Ovary (tissue), 9 donors: ENCODE results near the gene VAV3. TPM values are rescaled to one million over a fixed set of nuclear protein-coding genes. Genes with fewer than 3 reads are reported as not detected.

Experiments
- DNase-seq, 5 donors: peaks; one replicate each; pipeline ENCODE4 v3.0.0-alpha.2; 2019 to 2020
- H3K27ac ChIP-seq, 2 donors: fragments of 200-600 bp; one replicate each; pipeline versions ENCODE4 v1.5.1 to v1.8.0; 2019 to 2022
- H3K27me3 ChIP-seq: fragments of 200-600 bp; one replicate; pipeline ENCODE4 v1.8.0; 2022
- H3K36me3 ChIP-seq: fragments of 200-600 bp; sonication (generic); one replicate; pipeline ENCODE4 v1.5.1; 2019
- H3K4me1 ChIP-seq: one replicate; pipeline ENCODE4 v1.8.1; 2013; ENCODE audit warnings: mild to moderate bottlenecking, moderate library complexity; ENCODE audit not compliant: insufficient read depth
- H3K4me3 ChIP-seq: fragments of 200-600 bp; sonication (generic); one replicate; pipeline ENCODE4 v1.5.1; 2017
- H3K9me3 ChIP-seq, 2 donors: fragments of 200-600 bp in 1 of 2; sonication (generic) in 1 of 2; one replicate each; pipeline versions ENCODE4 v1.5.1 to v1.8.1; 2013 to 2019; ENCODE audit warnings: mild to moderate bottlenecking in 1 of 2, moderate library complexity in 1 of 2
- EP300 ChIP-seq: sonication (generic); formaldehyde crosslinking; IDR thresholded peaks from one replicate; pipeline ENCODE4 v1.6.1; 2017; ENCODE audit warnings: antibody characterized with exemption
- POLR2A ChIP-seq: fragments of 450-650 bp; IDR thresholded peaks from one replicate; pipeline ENCODE4 v1.6.1; 2017; ENCODE audit warnings: antibody characterized with exemption, mild to moderate bottlenecking, moderate library complexity
- WGBS, 3 donors: extraction: QIAGEN DNeasy Blood & Tissue Kit in 1 of 3; methylation state at CpG; one replicate each; pipeline versions ENCODE4 v1.1.5 to v1.1.7; 2013 to 2017; 5-methylcytosine and 5-hydroxymethylcytosine counted together
- intact Hi-C, 4 donors: fragments of 100-400 bp; cut with DNase I; formaldehyde crosslinking; loops; one replicate each; pipeline versions ENCODE4 v1.11.0 to v1.15.1; 2022 to 2023
- polyA plus RNA-seq, 2 donors: library from polyadenylated mRNA; stranded (reverse); fragments of 200-250 nt in 1 of 2; fragments of 350-450 nt in 1 of 2; fragmentation: Illumina TruSeq in 1 of 2; extraction: RNeasy Lipid Tissue Mini Kit (QIAGEN cat#74804) in 1 of 2; gene quantifications; one replicate each; pipeline ENCODE4 v1.2.3, GENCODE V29; 2013 to 2014
- total RNA-seq, 7 donors: library from RNA; depleted of rRNA in 2 of 7; stranded (reverse); fragments of >200 nt in 2 of 7; fragmentation: NEBNext Ultra II Directional in 3 of 7; extraction: Animal tissue kit (Norgen Biotek cat#: 25700) in 3 of 7; gene quantifications; one replicate each; pipeline versions ENCODE4 v1.1.0 to v1.2.4, GENCODE V29; 2016 to 2023
- TF ChIP-seq, protein P1 (sequence below), 3 donors: fragments of 450-650 bp in 2 of 3; fragments of 200-600 bp in 1 of 3; IDR thresholded peaks; one replicate each; pipeline versions ENCODE4 v1.5.1 to v1.8.0; 2016 to 2022; ENCODE audit warnings: antibody characterized with exemption in 3 of 3, mild to moderate bottlenecking in 1 of 3
- donor health status: DM: no; HTN: no; CAD: no; lungs with moderate emphysema.
- donor health status: DM: no; HTN: no; CAD: no.
- donor health status: Bipolar disorder and iron deficiency.
- donor health status: DM: yes; HTN: yes; CAD: no.
- donor health status: DM: no; HTN: no; CAD: no.
- donor health status: DM: yes; HTN: yes; CAD: no.

VAV3 gene
- total and polyA plus RNA-seq, 9 donors: 0.78 to 7.4 (median 1.5) TPM

- H3K4me3 ChIP-seq: no peak overlapping the region
- TF ChIP-seq EP300 (no peak), POLR2A (no peak)
- TF ChIP-seq, protein P1, sequence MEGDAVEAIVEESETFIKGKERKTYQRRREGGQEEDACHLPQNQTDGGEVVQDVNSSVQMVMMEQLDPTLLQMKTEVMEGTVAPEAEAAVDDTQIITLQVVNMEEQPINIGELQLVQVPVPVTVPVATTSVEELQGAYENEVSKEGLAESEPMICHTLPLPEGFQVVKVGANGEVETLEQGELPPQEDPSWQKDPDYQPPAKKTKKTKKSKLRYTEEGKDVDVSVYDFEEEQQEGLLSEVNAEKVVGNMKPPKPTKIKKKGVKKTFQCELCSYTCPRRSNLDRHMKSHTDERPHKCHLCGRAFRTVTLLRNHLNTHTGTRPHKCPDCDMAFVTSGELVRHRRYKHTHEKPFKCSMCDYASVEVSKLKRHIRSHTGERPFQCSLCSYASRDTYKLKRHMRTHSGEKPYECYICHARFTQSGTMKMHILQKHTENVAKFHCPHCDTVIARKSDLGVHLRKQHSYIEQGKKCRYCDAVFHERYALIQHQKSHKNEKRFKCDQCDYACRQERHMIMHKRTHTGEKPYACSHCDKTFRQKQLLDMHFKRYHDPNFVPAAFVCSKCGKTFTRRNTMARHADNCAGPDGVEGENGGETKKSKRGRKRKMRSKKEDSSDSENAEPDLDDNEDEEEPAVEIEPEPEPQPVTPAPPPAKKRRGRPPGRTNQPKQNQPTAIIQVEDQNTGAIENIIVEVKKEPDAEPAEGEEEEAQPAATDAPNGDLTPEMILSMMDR (IDR thresholded peaks at IDR 0.05): no peak
- no peaks in the 10 kb centered on the region for H3K27me3 ChIP-seq
- DNase-seq: no peak
- intact Hi-C loops: loop anchor here (5.0 to 10.0 kb wide), 2 partner anchors 341 to 344 kb away; no protein-coding TSS in a partner anchor
- WGBS, 3 donors: 66 to 82% (median 76%) methylated on average over 2 of the region's 2 CpGs
- H3K9me3 ChIP-seq: no peaks in the 10 kb centered on the region
- H3K36me3 ChIP-seq: no peaks in the 10 kb centered on the region
- H3K4me1 ChIP-seq: no peaks in the 10 kb centered on the region
- no peak overlapping the region for H3K27ac ChIP-seq
These were observed 183.7 kb downstream of the VAV3 start for GRCh38 chr1:107781245-107781644.

DNA sequence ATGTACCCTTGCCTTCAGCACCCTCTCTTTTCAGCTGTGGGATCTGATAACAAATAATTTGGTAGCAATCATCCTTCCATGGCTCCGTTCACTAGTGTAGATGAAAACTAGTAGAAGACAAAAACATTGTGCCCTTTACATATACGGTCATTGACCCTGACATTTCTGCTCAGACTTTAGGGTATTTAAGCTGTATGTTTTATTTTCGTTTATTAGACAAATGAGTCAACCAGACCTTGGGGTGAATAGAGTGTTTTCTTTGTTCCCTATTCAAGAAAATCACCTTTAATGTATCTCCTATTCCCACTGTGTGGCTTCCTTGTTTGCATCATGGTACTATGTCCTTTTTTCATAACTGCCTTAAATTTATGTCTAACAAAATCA lies 187.3 kb downstream of the VAV3 start:
- TF ChIP-seq, protein P1 (IDR thresholded peaks at IDR 0.05): no peak
- TF ChIP-seq POLR2A: no peak
- Histone ChIP-seq H3K4me1 (no peaks in the 10 kb centered on the region), H3K36me3 (no peaks in the 10 kb centered on the region), H3K4me3 (no peak overlapping the region), H3K27me3 (no peaks in the 10 kb centered on the region), H3K9me3 (no peaks in the 10 kb centered on the region), H3K27ac (no peak overlapping the region)
- no peak for DNase-seq
- intact Hi-C loops: no loop called here
- 60 to 70% (median 62%) methylated on average over 3 of the region's 3 CpGs for WGBS, 3 donors

DNA sequence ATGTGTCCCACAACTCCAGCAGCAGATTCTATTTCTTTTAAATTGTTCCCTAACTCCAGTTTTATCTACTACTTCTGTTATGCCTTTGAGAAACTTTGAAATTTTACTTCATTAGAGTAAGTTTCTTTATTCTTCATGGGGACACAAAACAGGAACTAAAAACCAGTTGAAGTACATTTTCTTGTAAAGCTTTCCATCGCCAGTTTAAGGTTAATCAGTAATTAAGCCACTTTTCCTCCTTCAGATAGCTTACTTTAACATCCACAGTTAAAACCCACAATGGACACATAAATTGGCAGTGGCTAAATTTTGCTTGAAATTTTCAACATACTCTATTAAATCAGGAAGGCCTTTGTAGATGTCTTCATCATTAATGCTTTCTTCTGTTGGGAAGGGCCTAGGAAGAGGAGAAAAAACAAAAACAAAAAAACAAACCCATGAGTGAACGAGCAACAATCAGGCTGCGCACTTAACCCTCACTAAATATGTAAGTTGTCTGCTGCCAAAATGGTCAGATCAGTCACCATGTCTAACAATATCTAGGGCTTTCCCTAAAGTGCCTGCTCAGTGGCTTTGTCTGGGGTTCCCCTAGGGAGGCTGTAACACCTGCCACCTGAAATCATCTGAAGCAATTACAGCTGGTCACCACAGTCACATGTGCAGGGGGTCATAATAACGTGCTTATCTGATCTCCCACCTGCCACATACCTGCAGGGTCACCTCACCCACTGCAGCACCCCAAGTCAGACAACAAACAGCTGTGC lies 187.9 kb downstream of the VAV3 start:
- WGBS, 3 donors: 58 to 68% (median 64%) methylated on average over 4 of the region's 4 CpGs
- Histone ChIP-seq H3K27ac (no peak overlapping the region), H3K27me3 (no peaks in the 10 kb centered on the region), H3K4me1 (no peaks in the 10 kb centered on the region), H3K36me3 (no peaks in the 10 kb centered on the region), H3K9me3 (no peaks in the 10 kb centered on the region), H3K4me3 (no peak overlapping the region)
- intact Hi-C loops: no loop called here
- no peak for TF ChIP-seq EP300
- TF ChIP-seq, protein P1 (IDR thresholded peaks at IDR 0.05): no peak
- no peak for TF ChIP-seq POLR2A
- DNase-seq: no peak

DNA sequence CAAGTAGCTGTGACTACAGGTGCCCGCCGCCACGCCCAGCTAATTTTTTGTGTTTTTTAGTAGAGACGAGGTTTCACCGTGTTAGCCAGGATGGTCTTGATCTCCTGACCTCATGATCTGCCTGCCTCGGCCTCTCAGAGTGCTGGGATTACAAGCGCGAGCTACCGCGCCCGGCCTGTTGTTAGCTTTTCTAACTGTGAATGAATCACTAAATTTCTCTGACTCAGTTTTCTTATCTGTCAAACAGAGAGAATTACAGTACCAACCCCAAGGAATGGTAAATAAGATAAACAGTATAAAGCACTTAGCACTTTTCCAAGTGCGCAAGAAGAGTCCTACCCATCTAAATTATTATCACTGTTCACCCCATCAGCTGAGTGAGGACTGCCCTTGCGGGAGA lies 193.6 kb downstream of the VAV3 start:
- H3K4me3 ChIP-seq: no peak overlapping the region
- no peak for DNase-seq
- TF ChIP-seq EP300 (no peak), POLR2A (no peak)
- TF ChIP-seq, protein P1 (IDR thresholded peaks at IDR 0.05): no peak
- H3K36me3 ChIP-seq: no peaks in the 10 kb centered on the region
- H3K4me1 ChIP-seq: no peaks in the 10 kb centered on the region
- no peaks in the 10 kb centered on the region for H3K27me3 ChIP-seq
- H3K27ac ChIP-seq: no peak overlapping the region
- no peaks in the 10 kb centered on the region for H3K9me3 ChIP-seq
- WGBS, 3 donors: 85 to 94% (median 90%) methylated on average over 13 of the region's 13 CpGs
- intact Hi-C loops: no loop called here
